HG03575 (cell line): ENCODE data around the gene MTFP1.

Experiments used
- ATAC-seq: cut with Tn5 transposase; IDR thresholded peaks from one replicate; pipeline ENCODE4 v1.9.1; 2021; ENCODE audit not compliant: unreplicated experiment, insufficient number of reproducible peaks, low FRiP score; ENCODE audit errors: extremely low read depth

Gene MTFP1

GRCh38 chr22:30474683-30475424 lies 49.3 kb downstream of the MTFP1 start:
- ATAC-seq, result no peak
